ENCODE measurements around the gene FXYD6.

FXYD6 gene

GRCh38 chr11:117919341-117919740, 42.9 kb upstream of the FXYD6 start:
- Histone ChIP-seq H3K9me3 (replicated peaks; ENCODE audit: insufficient read depth, low read length) (no peaks in the 10 kb centered on the region), H4K20me1 (ENCODE audit: insufficient read depth, low read length) (no peaks in the 10 kb centered on the region), H3F3A (ENCODE audit: insufficient read depth, low read length) (no peaks in the 10 kb centered on the region), H3K79me2 (ENCODE audit: low read length) (no peaks in the 10 kb centered on the region), H3K9ac (ENCODE audit: low read length) (no peak overlapping the region), H3K27ac (ENCODE audit: low read length) (no peak overlapping the region), H3K4me3 (ENCODE audit: low read length) (no peak overlapping the region), H3K36me3 (replicated peaks; ENCODE audit: insufficient read depth, low read length) (no peaks in the 10 kb centered on the region), H3K4me2 (ENCODE audit: low read depth, low read length) (no peak overlapping the region), H3K4me1 (ENCODE audit: low read length) (no peaks in the 10 kb centered on the region), H3K27me3 (replicated peaks; ENCODE audit: insufficient read depth, low read length) (no peaks in the 10 kb centered on the region), H3K9me2 (replicated peaks; ENCODE audit: insufficient read depth, low read length) (no peaks in the 10 kb centered on the region), H2AFZ (ENCODE audit: low read length) (no peak overlapping the region)
- TF ChIP-seq EZH2phosphoT487 (IDR thresholded peaks at IDR 0.05; ENCODE audit: low read length) (no peak), EZH2 (optimal IDR thresholded peaks at IDR 0.05; ENCODE audit: low read depth, low read length) (no peak), CTCF (IDR thresholded peaks at IDR 0.05; ENCODE audit: low read length) (no peak)
- no peak for DNase-seq

GRCh38 chr11:117918366-117919255, 42.2 kb upstream of the FXYD6 start:
- Histone ChIP-seq H3F3A (ENCODE audit: insufficient read depth, low read length) (no peaks in the 10 kb centered on the region), H2AFZ (ENCODE audit: low read length) (no peak overlapping the region), H3K27ac (ENCODE audit: low read length) (no peak overlapping the region), H3K36me3 (replicated peaks; ENCODE audit: insufficient read depth, low read length) (no peaks in the 10 kb centered on the region), H3K4me2 (ENCODE audit: low read depth, low read length) (no peak overlapping the region), H4K20me1 (ENCODE audit: insufficient read depth, low read length) (no peaks in the 10 kb centered on the region), H3K4me3 (ENCODE audit: low read length) (no peak overlapping the region), H3K9ac (ENCODE audit: low read length) (no peak overlapping the region), H3K9me2 (replicated peaks; ENCODE audit: insufficient read depth, low read length) (no peaks in the 10 kb centered on the region), H3K27me3 (replicated peaks; ENCODE audit: insufficient read depth, low read length) (no peaks in the 10 kb centered on the region), H3K4me1 (ENCODE audit: low read length) (no peaks in the 10 kb centered on the region), H3K9me3 (replicated peaks; ENCODE audit: insufficient read depth, low read length) (no peaks in the 10 kb centered on the region), H3K79me2 (ENCODE audit: low read length) (no peaks in the 10 kb centered on the region)
- DNase-seq = no peak
- TF ChIP-seq EZH2 (optimal IDR thresholded peaks at IDR 0.05; ENCODE audit: low read depth, low read length) (no peak), CTCF (IDR thresholded peaks at IDR 0.05; ENCODE audit: low read length) (no peak), EZH2phosphoT487 (IDR thresholded peaks at IDR 0.05; ENCODE audit: low read length) (no peak)

GRCh38 chr11:117917591-117918151, 41.2 kb upstream of the FXYD6 start:
- Histone ChIP-seq H3K27ac (ENCODE audit: low read length) (no peak overlapping the region), H2AFZ (ENCODE audit: low read length) (no peak overlapping the region), H3K36me3 (replicated peaks; ENCODE audit: insufficient read depth, low read length) (no peaks in the 10 kb centered on the region), H3K9ac (ENCODE audit: low read length) (no peak overlapping the region), H3K27me3 (replicated peaks; ENCODE audit: insufficient read depth, low read length) (no peaks in the 10 kb centered on the region), H3K4me1 (ENCODE audit: low read length) (no peaks in the 10 kb centered on the region), H3K4me3 (ENCODE audit: low read length) (no peak overlapping the region), H4K20me1 (ENCODE audit: insufficient read depth, low read length) (no peaks in the 10 kb centered on the region), H3K4me2 (ENCODE audit: low read depth, low read length) (no peak overlapping the region), H3K79me2 (ENCODE audit: low read length) (no peaks in the 10 kb centered on the region), H3K9me2 (replicated peaks; ENCODE audit: insufficient read depth, low read length) (no peaks in the 10 kb centered on the region), H3K9me3 (replicated peaks; ENCODE audit: insufficient read depth, low read length) (no peaks in the 10 kb centered on the region), H3F3A (ENCODE audit: insufficient read depth, low read length) (no peaks in the 10 kb centered on the region)
- no peak for DNase-seq
- no peak for TF ChIP-seq EZH2 (optimal IDR thresholded peaks at IDR 0.05; ENCODE audit: low read depth, low read length)
- TF ChIP-seq CTCF (IDR thresholded peaks at IDR 0.05; ENCODE audit: low read length) = no peak
- no peak for TF ChIP-seq EZH2phosphoT487 (IDR thresholded peaks at IDR 0.05; ENCODE audit: low read length)
